SK-N-SH (cell line): Measurements from ENCODE around the gene PLEKHA6. TPM values are rescaled to one million over a fixed set of nuclear protein-coding genes. Genes with fewer than 3 reads are reported as not detected.

Source experiments
- CTCF ChIA-PET: fragments of 300-600, 350-600 bp; formaldehyde crosslinking; extraction: SDS; loops from one replicate; lab custom pipeline; 2021; lab: Yijun Ruan, JAX
- POLR2A ChIA-PET: fragments of 350-600 bp; sonication (Branson Sonifier 250); formaldehyde crosslinking; extraction: SDS; loops from one replicate; lab custom pipeline; 2020; ENCODE audit warnings: antibody characterized with exemption, inconsistent platforms; lab: Yijun Ruan, JAX
- DNase-seq: peaks from one replicate; pipeline ENCODE4 v3.0.0; 2012
- H2AFZ ChIP-seq: fragments of 200-600 bp; sonication (generic); 2 replicates; pipeline ENCODE4 v1.8.1; 2016; ENCODE audit warnings: antibody characterized with exemption, mild to moderate bottlenecking, low read depth
- H3F3A ChIP-seq: fragments of 200-600 bp; sonication (generic); replicated peaks from 2 replicates; pipeline ENCODE3; 2016; ENCODE audit warnings: antibody characterized with exemption, mild to moderate bottlenecking; ENCODE audit not compliant: insufficient read depth
- H3K27ac ChIP-seq, 2 experiments: fragments of 200-500 bp in 1 of 2; fragments of 200-600 bp in 1 of 2; sonication (Bioruptor generic) in 1 of 2; sonication (generic), shearing (Covaris generic) in 1 of 2; 2 replicates each; pipeline versions ENCODE4 v1.5.1 to v1.6.1; 2014 to 2016; ENCODE audit warnings: low read depth in 2 of 2, inconsistent platforms in 1 of 2, low read length in 1 of 2, mild to moderate bottlenecking in 1 of 2, mixed read lengths in 1 of 2
- H3K27me3 ChIP-seq: fragments of 200-600 bp; sonication (generic), shearing (Covaris generic); 2 replicates; pipeline ENCODE4 v1.6.1; 2016; ENCODE audit warnings: mixed run types; ENCODE audit not compliant: insufficient read depth
- H3K36me3 ChIP-seq, 2 experiments: fragments of 200-500 bp in 1 of 2; fragments of 200-600 bp in 1 of 2; sonication (Bioruptor generic) in 1 of 2; sonication (generic) in 1 of 2; replicated peaks in 1 of 2; 2 replicates each; pipeline versions ENCODE3 to v1.5.1; 2014 to 2016; ENCODE audit warnings: low read length in 1 of 2, mild to moderate bottlenecking in 1 of 2; ENCODE audit not compliant: insufficient read depth in 2 of 2, control insufficient read depth in 1 of 2
- H3K4me1 ChIP-seq, 2 experiments: fragments of 200-500 bp in 1 of 2; fragments of 200-600 bp in 1 of 2; sonication (Bioruptor generic) in 1 of 2; sonication (generic), shearing (Covaris generic) in 1 of 2; 2 replicates each; pipeline versions ENCODE4 v1.5.1 to v1.6.1; 2014 to 2016; ENCODE audit warnings: low read depth in 1 of 2, low read length in 1 of 2, mixed run types in 1 of 2; ENCODE audit not compliant: insufficient read depth in 2 of 2, control insufficient read depth in 1 of 2
- H3K4me2 ChIP-seq: fragments of 200-600 bp; sonication (generic), shearing (Covaris generic); 2 replicates; pipeline ENCODE4 v1.6.1; 2017; ENCODE audit warnings: mixed run types
- H3K4me3 ChIP-seq, 2 experiments: fragments of 200-500 bp in 1 of 2; fragments of 200-600 bp in 1 of 2; sonication (Bioruptor generic) in 1 of 2; sonication (generic), shearing (Covaris generic) in 1 of 2; 2 replicates each; pipeline versions ENCODE4 v1.5.1 to v1.8.1; 2014 to 2016; ENCODE audit warnings: low read depth in 2 of 2, inconsistent platforms in 1 of 2, low read length in 1 of 2, mild to moderate bottlenecking in 1 of 2, mixed read lengths in 1 of 2, moderate library complexity in 1 of 2
- H3K79me2 ChIP-seq: fragments of 200-600 bp; sonication (generic); 2 replicates; pipeline ENCODE4 v1.8.1; 2017; ENCODE audit warnings: mild to moderate bottlenecking; ENCODE audit not compliant: insufficient read depth
- H3K9ac ChIP-seq: fragments of 200-600 bp; sonication (generic); 2 replicates; pipeline ENCODE4 v1.6.1; 2017; ENCODE audit warnings: mixed run types
- H3K9me2 ChIP-seq: fragments of 200-600 bp; sonication (generic); 2 replicates; pipeline ENCODE4 v1.6.1; 2017; ENCODE audit warnings: mixed run types
- H3K9me3 ChIP-seq: fragments of 200-600 bp; sonication (generic); 2 replicates; pipeline ENCODE4 v1.6.1; 2017; ENCODE audit warnings: mixed run types, mild to moderate bottlenecking, moderate library complexity
- H4K20me1 ChIP-seq: fragments of 200-600 bp; sonication (generic); 2 replicates; pipeline ENCODE4 v1.6.1; 2017; ENCODE audit warnings: mild to moderate bottlenecking, mixed run types; ENCODE audit not compliant: insufficient read depth
- CHD2 ChIP-seq: fragments of 150-350 bp; IDR thresholded peaks from 2 replicates; pipeline ENCODE4 v1.6.1; 2018; ENCODE audit warnings: low read length; ENCODE audit not compliant: partially characterized antibody
- FOXJ3 ChIP-seq: sonication (generic); formaldehyde crosslinking; IDR thresholded peaks from 2 replicates; pipeline ENCODE4 v1.5.1; 2020; ENCODE audit warnings: mild to moderate bottlenecking, missing genetic modification reagents
- FOXM1 ChIP-seq: IDR thresholded peaks from 2 replicates; pipeline ENCODE4 v1.4.0; 2012; ENCODE audit warnings: low read depth, mild to moderate bottlenecking
- JUND ChIP-seq: IDR thresholded peaks from 2 replicates; pipeline ENCODE4 v1.4.0; 2012
- RFX5 ChIP-seq: IDR thresholded peaks from 2 replicates; pipeline ENCODE4 v1.6.1; 2012; ENCODE audit warnings: mild to moderate bottlenecking, improper control_type of control experiment, low read length
- RXRA ChIP-seq: IDR thresholded peaks from 2 replicates; pipeline ENCODE4 v1.4.0; 2012; ENCODE audit warnings: low read depth, mild to moderate bottlenecking, borderline replicate concordance
- SMC3 ChIP-seq: IDR thresholded peaks from 2 replicates; pipeline ENCODE4 v1.6.1; 2012; ENCODE audit warnings: low read depth, low read length, improper control_type of control experiment
- WGBS: methylation state at CpG from one replicate; pipeline ENCODE4 v1.1.6; 2017; ENCODE audit warnings: low lambda C conversion rate; 5-methylcytosine and 5-hydroxymethylcytosine counted together
- polyA plus RNA-seq, 3 experiments: library from polyadenylated mRNA; depleted of rRNA; stranded (reverse); fragments of >200 nt; gene quantifications; 2 replicates each; pipeline ENCODE4 v1.2.3, GENCODE V29; 2012
- TF ChIP-seq, protein P1 (sequence below): fragments of 150-350 bp; IDR thresholded peaks from 2 replicates; pipeline ENCODE4 v1.6.1; 2017; ENCODE audit warnings: antibody characterized with exemption, low read length, low read depth, borderline replicate concordance
- TF ChIP-seq, protein P2 (sequence below): IDR thresholded peaks from 2 replicates; pipeline ENCODE4; 2012
- TF ChIP-seq, protein P3 (sequence below): IDR thresholded peaks from 2 replicates; pipeline ENCODE4 v1.4.0; 2012; ENCODE audit warnings: low read depth, borderline replicate concordance
- TF ChIP-seq, protein P4 (sequence below): IDR thresholded peaks from 2 replicates; pipeline ENCODE4 v1.4.0; 2012; ENCODE audit warnings: low read depth, borderline replicate concordance
- TF ChIP-seq, protein P5 (sequence below): fragments of 200-600 bp; sonication (generic); IDR thresholded peaks from 2 replicates; pipeline ENCODE4 v1.6.1; 2017; ENCODE audit warnings: antibody characterized with exemption, mild to moderate bottlenecking, moderate library complexity

PLEKHA6 gene
- polyA plus RNA-seq, 1 of the 3 experiments (the other 2 are of a cell fraction), result 1.2 TPM

DNA sequence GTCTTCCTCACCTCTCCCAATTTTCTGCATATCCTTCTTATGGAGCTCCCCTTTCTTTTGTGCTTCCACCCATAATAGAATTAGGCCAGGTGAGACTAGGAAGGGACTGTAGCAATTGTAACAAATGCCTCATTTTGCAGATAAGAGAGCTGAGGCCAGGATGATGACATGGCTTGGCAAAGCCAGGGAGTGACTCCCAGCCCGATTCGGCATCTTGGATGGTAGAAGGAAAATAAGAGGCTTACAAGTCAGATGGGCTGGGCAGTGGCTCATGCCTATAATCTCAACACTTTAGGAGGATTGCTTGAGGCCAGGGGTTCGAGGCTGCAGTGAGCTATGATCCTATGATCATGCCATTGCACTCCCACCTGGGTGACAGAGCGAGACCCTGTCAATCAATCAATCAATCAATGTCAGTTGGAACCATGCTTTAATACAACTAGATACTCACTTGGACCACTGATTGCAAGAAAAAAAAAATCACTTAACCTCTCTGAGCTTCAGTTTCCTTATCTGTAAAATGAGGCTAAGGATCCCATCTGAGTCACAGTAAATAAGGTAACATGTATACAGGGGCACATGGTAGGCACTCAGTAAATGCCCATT lies 51.6 kb downstream of the PLEKHA6 start:
- Histone ChIP-seq H3F3A (no peaks in the 10 kb centered on the region), H3K27ac (no peak overlapping the region), H3K79me2 (no peaks in the 10 kb centered on the region), H3K4me2 (no peak overlapping the region), H2AFZ (no peak overlapping the region), H3K27me3 (peaks cover 21% of the 10 kb centered on the region; the same call in 1 of the 2 replicates), H3K9ac (no peak overlapping the region), H3K4me3 (no peak overlapping the region), H4K20me1 (no peaks in the 10 kb centered on the region), H3K36me3 (no peaks in the 10 kb centered on the region), H3K4me1 (peaks cover 0 to 18% of the 10 kb centered on the region in 2 experiments; a peak in 1 of 4 replicates), H3K9me3 (no peaks in the 10 kb centered on the region), H3K9me2 (no peaks in the 10 kb centered on the region)
- no peak for DNase-seq
- WGBS, result 56% methylated on average over 4 of the region's 4 CpGs
- TF ChIP-seq FOXM1 (no peak), CHD2 (no peak), SMC3 (no peak), RXRA (no peak), JUND (no peak), RFX5 (no peak), FOXJ3 (CRISPR knock-in tag) (no peak)
- TF ChIP-seq, protein P1, sequence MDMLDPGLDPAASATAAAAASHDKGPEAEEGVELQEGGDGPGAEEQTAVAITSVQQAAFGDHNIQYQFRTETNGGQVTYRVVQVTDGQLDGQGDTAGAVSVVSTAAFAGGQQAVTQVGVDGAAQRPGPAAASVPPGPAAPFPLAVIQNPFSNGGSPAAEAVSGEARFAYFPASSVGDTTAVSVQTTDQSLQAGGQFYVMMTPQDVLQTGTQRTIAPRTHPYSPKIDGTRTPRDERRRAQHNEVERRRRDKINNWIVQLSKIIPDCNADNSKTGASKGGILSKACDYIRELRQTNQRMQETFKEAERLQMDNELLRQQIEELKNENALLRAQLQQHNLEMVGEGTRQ, result no peak
- TF ChIP-seq, protein P2, sequence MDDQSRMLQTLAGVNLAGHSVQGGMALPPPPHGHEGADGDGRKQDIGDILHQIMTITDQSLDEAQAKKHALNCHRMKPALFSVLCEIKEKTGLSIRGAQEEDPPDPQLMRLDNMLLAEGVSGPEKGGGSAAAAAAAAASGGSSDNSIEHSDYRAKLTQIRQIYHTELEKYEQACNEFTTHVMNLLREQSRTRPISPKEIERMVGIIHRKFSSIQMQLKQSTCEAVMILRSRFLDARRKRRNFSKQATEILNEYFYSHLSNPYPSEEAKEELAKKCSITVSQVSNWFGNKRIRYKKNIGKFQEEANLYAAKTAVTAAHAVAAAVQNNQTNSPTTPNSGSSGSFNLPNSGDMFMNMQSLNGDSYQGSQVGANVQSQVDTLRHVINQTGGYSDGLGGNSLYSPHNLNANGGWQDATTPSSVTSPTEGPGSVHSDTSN, result no peak
- TF ChIP-seq, protein P3, sequence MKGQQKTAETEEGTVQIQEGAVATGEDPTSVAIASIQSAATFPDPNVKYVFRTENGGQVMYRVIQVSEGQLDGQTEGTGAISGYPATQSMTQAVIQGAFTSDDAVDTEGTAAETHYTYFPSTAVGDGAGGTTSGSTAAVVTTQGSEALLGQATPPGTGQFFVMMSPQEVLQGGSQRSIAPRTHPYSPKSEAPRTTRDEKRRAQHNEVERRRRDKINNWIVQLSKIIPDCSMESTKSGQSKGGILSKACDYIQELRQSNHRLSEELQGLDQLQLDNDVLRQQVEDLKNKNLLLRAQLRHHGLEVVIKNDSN, result no peak
- TF ChIP-seq, protein P4, sequence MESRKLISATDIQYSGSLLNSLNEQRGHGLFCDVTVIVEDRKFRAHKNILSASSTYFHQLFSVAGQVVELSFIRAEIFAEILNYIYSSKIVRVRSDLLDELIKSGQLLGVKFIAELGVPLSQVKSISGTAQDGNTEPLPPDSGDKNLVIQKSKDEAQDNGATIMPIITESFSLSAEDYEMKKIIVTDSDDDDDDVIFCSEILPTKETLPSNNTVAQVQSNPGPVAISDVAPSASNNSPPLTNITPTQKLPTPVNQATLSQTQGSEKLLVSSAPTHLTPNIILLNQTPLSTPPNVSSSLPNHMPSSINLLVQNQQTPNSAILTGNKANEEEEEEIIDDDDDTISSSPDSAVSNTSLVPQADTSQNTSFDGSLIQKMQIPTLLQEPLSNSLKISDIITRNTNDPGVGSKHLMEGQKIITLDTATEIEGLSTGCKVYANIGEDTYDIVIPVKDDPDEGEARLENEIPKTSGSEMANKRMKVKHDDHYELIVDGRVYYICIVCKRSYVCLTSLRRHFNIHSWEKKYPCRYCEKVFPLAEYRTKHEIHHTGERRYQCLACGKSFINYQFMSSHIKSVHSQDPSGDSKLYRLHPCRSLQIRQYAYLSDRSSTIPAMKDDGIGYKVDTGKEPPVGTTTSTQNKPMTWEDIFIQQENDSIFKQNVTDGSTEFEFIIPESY, result no peak
- TF ChIP-seq, protein P5, sequence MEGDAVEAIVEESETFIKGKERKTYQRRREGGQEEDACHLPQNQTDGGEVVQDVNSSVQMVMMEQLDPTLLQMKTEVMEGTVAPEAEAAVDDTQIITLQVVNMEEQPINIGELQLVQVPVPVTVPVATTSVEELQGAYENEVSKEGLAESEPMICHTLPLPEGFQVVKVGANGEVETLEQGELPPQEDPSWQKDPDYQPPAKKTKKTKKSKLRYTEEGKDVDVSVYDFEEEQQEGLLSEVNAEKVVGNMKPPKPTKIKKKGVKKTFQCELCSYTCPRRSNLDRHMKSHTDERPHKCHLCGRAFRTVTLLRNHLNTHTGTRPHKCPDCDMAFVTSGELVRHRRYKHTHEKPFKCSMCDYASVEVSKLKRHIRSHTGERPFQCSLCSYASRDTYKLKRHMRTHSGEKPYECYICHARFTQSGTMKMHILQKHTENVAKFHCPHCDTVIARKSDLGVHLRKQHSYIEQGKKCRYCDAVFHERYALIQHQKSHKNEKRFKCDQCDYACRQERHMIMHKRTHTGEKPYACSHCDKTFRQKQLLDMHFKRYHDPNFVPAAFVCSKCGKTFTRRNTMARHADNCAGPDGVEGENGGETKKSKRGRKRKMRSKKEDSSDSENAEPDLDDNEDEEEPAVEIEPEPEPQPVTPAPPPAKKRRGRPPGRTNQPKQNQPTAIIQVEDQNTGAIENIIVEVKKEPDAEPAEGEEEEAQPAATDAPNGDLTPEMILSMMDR, result no peak
- POLR2A ChIA-PET, result no interaction called here
- CTCF ChIA-PET, result interaction anchor here (0.9 to 1.3 kb wide), 5 partner anchors 8 to 56 kb away, joined by 3 read pairs; no protein-coding TSS in a partner anchor
